Breast epithelium (tissue), 4 donors: ENCODE data around the gene MRTFB. TPM values are rescaled to one million over a fixed set of nuclear protein-coding genes. Genes with fewer than 3 reads are reported as not detected.
"Not testable (repeated sequence)": the region's sequence is repeated elsewhere in the genome, so short reads cannot be mapped to it uniquely, and the experiment has no call there.

ENCODE experiments used
- DNase-seq, 2 donors: peaks; one replicate each; pipeline ENCODE4 v3.0.0-alpha.2; 2019; ENCODE audit warnings: low spot score in 2 of 2
- H3K27ac ChIP-seq, 2 donors: fragments of 200-600 bp; sonication (generic) in 1 of 2; one replicate each; pipeline ENCODE4 v1.5.1; 2016 to 2019; ENCODE audit warnings: mild to moderate bottlenecking in 1 of 2
- H3K27me3 ChIP-seq, 2 donors: fragments of 200-600 bp; sonication (generic) in 1 of 2; one replicate each; pipeline versions ENCODE4 v1.5.1 to v1.6.0; 2017 to 2019; ENCODE audit warnings: control low read depth in 1 of 2, mild to moderate bottlenecking in 1 of 2
- H3K36me3 ChIP-seq: fragments of 200-600 bp; one replicate; pipeline ENCODE4 v1.5.1; 2019
- H3K4me1 ChIP-seq, 2 donors: fragments of 200-600 bp; sonication (generic); one replicate each; pipeline ENCODE4 v1.5.1; 2016 to 2019; ENCODE audit warnings: control low read depth in 1 of 2
- H3K4me3 ChIP-seq, 3 donors: fragments of 200-600 bp; sonication (generic); 1 replicate in 2 of 3; 2 replicates in 1 of 3; pipeline ENCODE4 v1.5.1; 2016 to 2019; ENCODE audit warnings: mild to moderate bottlenecking in 3 of 3, moderate library complexity in 2 of 3
- H3K9me3 ChIP-seq, 2 donors: fragments of 200-600 bp; sonication (generic) in 1 of 2; one replicate each; pipeline ENCODE4 v1.5.1; 2016 to 2019; ENCODE audit warnings: control low read depth in 1 of 2
- CTCF ChIP-seq, 3 donors: fragments of 450-650 bp; IDR thresholded peaks; one replicate each; pipeline ENCODE4 v1.5.1; 2016 to 2017; ENCODE audit warnings: antibody characterized with exemption in 3 of 3, mild to moderate bottlenecking in 3 of 3, moderate library complexity in 3 of 3
- POLR2A ChIP-seq: fragments of 450-650 bp; IDR thresholded peaks from one replicate; pipeline ENCODE4 v1.6.1; 2016; ENCODE audit warnings: antibody characterized with exemption, mild to moderate bottlenecking, moderate library complexity
- POLR2AphosphoS5 ChIP-seq, 3 donors: sonication (generic); formaldehyde crosslinking; IDR thresholded peaks; one replicate each; pipeline ENCODE4 v1.6.1; 2017; ENCODE audit warnings: antibody characterized with exemption in 3 of 3
- intact Hi-C: fragments of 100-400 bp; cut with DNase I; formaldehyde crosslinking; loops from one replicate; pipeline ENCODE4 v1.15.1; 2023; ENCODE audit warnings: low total_unique reads
- total RNA-seq, 3 donors: library from RNA; depleted of rRNA; stranded (reverse); fragments of >200 nt; gene quantifications; one replicate each; pipeline ENCODE4 v1.1.0, GENCODE V29; 2016

Gene MRTFB
- total RNA-seq: 100 to 1,000 TPM in 1 of 3 donors, 10 to 100 TPM in 2; 49.9 to 115 (median 83.6) TPM

DNA sequence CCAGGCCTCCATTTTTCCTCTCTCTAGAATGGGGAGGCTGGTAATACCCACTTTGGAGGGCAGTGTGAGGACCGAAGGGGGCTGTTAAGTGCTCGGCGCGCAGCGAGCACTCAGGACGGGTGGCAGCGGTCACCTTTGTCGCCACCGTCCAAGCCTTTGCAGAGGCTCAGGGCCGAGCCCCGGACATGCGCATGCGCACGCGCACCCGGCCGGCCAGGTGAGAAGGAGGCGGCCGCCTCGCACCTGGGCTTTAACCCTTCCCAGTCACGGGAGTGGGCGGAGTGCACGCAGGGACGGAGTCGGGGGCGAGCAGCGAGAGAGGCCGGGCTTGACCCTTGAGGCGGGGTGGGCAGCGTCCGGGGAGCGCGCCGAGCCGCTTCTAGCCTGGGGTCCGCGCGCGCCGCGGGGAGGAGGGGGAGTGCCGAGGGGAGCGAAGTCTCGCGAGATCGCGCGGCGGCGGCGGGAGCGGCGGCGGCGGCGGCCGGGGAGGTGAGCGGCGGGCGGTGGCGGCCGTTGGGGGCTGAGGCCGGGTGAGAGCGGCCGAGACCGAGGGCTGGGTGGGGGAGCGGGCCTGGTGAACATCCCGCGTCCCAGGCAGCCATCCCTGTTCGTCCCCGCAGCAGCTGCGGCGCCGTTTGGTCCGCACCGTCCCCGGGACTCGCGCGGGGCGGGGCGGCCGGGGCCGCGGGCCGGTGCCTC, at the start of gene MRTFB:
Gene MRTFB, plus strand, starts transcription at position 443 of the 699 bp plus-strand sequence. CDS start 69,288 bp downstream, outside the sequence.
- intact Hi-C loops: no loop called here
- Histone ChIP-seq H3K9me3 (no peaks in the 10 kb centered on the region), H3K27ac (peak within 1 kb of the TSS; percentile 94 to 96), H3K4me3 (peak within 1 kb of the TSS; percentile 72 to 95 (median 93)), H3K4me1 (peaks cover 0 to 9% of the 10 kb centered on the region in 2 donors), H3K27me3 (no peaks in the 10 kb centered on the region), H3K36me3 (no peaks in the 10 kb centered on the region)
- TF ChIP-seq CTCF (IDR thresholded peaks at IDR 0.05) (no peak), POLR2AphosphoS5 (IDR thresholded peaks at IDR 0.05) (peak; percentile 56 to 65 (median 58)), POLR2A (no peak)
- peak; percentile 70 to 78 for DNase-seq

DNA sequence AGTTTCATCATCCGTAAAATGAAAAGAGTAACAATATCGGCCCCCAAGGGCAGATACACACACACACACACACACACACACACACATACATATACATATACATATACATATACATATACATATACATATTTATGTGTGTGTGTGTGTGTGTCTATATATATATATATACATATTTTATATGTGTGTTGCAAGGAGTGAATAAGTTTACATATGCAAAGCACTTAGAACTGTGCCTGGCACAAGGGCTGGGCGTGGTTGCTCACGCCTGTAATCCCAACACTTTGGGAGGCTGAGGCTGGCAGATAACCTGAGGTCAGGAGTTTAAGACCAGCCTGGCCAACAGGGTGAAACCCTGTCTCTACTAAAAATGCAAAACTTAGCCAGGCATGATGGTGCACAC, 47.6 kb upstream of the MRTFB start:
- not testable (repeated sequence) for H3K27ac ChIP-seq

GRCh38 chr16:14024283-14024682, 46.8 kb upstream of the MRTFB start:
- no peaks in the 10 kb centered on the region for H3K36me3 ChIP-seq
- H3K4me3 ChIP-seq: no peak overlapping the region
- DNase-seq: no peak
- no peaks in the 10 kb centered on the region for H3K27me3 ChIP-seq
- H3K4me1 ChIP-seq: no peaks in the 10 kb centered on the region
- intact Hi-C loops: no loop called here
- H3K9me3 ChIP-seq: no peaks in the 10 kb centered on the region
- TF ChIP-seq POLR2A: no peak
- no peak for TF ChIP-seq CTCF (IDR thresholded peaks at IDR 0.05)
- no peak for TF ChIP-seq POLR2AphosphoS5 (IDR thresholded peaks at IDR 0.05)
- no peak overlapping the region for H3K27ac ChIP-seq

More for the DNA sequence above, 47.6 kb upstream of the MRTFB start:
- DNase-seq, intact Hi-C loops, H3K4me1 ChIP-seq, H3K27me3 ChIP-seq, H3K9me3 ChIP-seq, H3K4me3 ChIP-seq, H3K36me3 ChIP-seq: not testable (repeated sequence)

DNA sequence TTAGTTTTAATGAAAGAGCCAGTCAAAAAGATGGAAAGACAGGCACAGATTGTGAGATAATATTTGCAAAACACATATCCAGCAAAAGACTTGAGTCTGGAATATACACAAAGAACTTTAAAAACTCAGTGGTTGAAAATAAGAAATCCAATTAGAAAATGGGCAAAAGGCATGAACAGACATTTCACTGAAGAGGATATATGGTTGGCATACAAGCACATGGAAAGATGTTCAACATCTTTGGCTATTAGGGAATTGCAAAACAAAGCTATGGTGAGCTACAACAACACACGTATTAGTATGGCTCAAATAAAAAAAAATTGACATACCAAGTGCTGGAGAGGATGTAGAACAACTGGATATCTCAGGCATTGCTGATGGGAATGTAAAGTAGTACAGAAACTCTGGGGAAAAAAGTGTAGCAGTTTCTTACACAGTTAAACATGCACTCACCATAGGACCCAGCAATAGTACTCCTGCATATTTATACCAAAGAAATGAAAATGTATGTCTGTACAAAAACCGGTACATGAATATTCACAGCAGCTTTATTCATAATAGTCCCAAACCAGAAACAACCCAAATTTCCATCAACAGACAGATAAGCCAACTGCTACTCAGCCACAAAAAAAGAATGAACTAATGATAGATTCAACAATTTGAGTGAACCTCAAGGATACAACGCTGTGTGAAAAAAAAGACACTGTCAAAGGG, 44.4 kb upstream of the MRTFB start:
- Histone ChIP-seq H3K4me1 (no peaks in the 10 kb centered on the region), H3K27me3 (no peaks in the 10 kb centered on the region), H3K9me3 (no peaks in the 10 kb centered on the region), H3K27ac (no peak overlapping the region), H3K4me3 (no peak overlapping the region), H3K36me3 (no peaks in the 10 kb centered on the region)
- intact Hi-C loops: no loop called here
- TF ChIP-seq CTCF (IDR thresholded peaks at IDR 0.05) (no peak), POLR2AphosphoS5 (IDR thresholded peaks at IDR 0.05) (no peak), POLR2A (no peak)
- no peak for DNase-seq

DNA sequence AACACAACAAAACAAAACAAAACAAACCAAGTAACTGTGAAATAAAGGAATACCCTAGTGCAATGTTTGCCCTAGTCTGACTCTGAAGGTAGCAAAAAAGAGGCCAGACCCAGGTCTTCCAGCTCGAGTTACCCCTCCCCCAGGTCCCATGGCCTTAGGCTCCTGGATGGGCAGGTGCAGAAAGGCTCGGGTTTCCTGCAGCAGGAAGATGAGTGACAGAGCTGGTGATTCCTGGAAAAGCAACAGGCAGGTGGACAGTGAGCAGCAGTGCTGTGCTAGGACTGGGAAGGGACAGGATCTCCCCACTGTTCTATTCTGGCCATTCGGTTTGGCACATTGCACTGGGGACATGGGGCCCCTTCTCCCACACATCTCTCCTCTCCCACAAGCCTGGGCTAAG, 42.9 kb upstream of the MRTFB start:
- Histone ChIP-seq H3K36me3 (no peaks in the 10 kb centered on the region), H3K27me3 (no peaks in the 10 kb centered on the region), H3K4me1 (no peaks in the 10 kb centered on the region), H3K27ac (no peak overlapping the region), H3K9me3 (no peaks in the 10 kb centered on the region), H3K4me3 (no peak overlapping the region)
- intact Hi-C loops: no loop called here
- no peak for DNase-seq
- no peak for TF ChIP-seq CTCF (IDR thresholded peaks at IDR 0.05)
